UCSD-AML1 (cell line): ENCODE results near the gene CPLANE1.

Experiments
- DNase-seq: peaks from one replicate; lab custom pipeline; 2025; ENCODE audit not compliant: unreplicated experiment; lab: John Stamatoyannopoulos, UW

The CPLANE1 gene

GRCh38 chr5:37071901-37072581 is 177.1 kb downstream of the CPLANE1 start:
- no peak for DNase-seq

GRCh38 chr5:37071487-37071886 is 177.7 kb downstream of the CPLANE1 start:
- DNase-seq, result no peak

DNA sequence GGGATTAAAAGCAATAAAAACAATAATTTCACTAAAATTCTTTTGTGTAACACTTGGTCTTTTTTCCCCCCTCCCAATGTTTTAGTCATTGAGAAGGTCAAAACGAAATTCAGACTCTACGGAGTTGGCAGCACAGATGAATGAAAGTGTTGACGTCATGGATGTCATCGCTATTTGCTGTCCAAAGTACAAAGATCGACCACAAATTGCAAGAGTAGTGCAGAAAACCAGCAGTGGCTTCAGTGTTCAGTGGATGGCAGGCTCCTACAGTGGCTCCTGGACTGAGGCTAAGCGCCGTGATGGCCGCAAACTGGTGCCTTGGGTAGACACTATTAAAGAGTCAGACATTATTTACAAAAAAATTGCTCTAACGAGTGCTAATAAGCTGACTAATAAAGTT is 184.7 kb downstream of the CPLANE1 start:
- DNase-seq, result no peak

DNA sequence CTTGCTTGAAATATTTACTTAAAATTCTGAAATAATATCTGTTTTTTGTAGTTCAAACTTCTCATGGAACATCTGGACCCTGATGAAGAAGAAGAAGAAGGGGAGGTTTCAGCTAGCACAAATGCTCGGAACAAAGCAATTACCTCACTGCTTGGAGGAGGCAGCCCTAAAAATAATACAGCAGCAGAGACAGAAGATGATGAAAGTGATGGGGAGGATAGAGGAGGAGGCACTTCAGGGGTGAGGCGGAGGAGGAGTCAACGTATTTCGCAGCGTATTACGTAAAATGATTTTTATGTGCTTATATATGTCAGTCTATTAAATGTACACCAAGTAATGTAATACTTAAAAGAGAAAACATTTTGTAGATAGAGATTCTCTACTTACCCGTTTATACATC is 185.4 kb downstream of the CPLANE1 start:
- DNase-seq, result no peak

DNA sequence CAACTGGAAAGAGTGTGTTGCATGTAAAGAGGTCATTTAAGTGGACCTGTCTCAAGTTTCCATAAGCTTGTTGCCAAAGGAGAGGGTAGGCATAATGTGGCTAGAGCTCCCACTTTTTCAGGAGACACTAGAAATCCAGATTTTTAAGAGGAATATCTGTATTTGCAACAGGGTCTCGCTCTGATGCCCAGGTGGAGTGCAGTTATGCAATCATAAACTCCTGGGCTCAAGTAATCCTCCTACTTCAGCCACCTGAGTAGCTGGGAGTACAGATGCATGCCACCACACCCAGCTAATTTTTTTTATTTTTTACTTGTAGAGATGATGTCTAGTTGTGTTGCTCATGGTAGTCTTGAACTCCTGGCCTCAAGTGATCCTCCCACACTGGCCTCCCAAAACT is 189.1 kb downstream of the CPLANE1 start:
- DNase-seq, result no peak

DNA sequence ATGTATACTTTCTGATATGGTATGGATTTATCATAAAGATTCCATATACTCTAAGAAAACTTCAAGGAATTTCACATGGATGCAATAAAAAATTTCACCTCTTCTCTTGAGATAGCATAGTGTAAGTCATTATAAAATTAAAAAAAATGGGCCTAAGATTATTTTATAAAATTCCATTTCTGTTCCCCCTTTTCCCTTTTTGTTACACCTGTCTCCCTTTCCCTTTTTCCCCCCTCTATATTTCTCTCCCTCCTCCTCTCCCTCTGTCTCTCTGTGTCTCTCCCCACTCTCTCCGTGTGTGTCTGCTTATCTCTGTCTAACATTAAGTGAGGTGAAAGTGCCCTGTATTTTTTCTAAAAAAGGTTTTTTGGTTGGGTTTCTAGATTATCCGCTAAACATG is 192.4 kb downstream of the CPLANE1 start:
- DNase-seq, result no peak
